NCI-H187 treated with DMSO at 0.1 percent for 48 hours (cell line): ENCODE results near the gene SERPINE1.
A peak's percentile ranks its signal among the peaks of the same experiment; 100 is the strongest.

Experiments used
- DNase-seq: peaks from one replicate; lab custom pipeline; 2025; lab: John Stamatoyannopoulos, UW

Gene SERPINE1

DNA sequence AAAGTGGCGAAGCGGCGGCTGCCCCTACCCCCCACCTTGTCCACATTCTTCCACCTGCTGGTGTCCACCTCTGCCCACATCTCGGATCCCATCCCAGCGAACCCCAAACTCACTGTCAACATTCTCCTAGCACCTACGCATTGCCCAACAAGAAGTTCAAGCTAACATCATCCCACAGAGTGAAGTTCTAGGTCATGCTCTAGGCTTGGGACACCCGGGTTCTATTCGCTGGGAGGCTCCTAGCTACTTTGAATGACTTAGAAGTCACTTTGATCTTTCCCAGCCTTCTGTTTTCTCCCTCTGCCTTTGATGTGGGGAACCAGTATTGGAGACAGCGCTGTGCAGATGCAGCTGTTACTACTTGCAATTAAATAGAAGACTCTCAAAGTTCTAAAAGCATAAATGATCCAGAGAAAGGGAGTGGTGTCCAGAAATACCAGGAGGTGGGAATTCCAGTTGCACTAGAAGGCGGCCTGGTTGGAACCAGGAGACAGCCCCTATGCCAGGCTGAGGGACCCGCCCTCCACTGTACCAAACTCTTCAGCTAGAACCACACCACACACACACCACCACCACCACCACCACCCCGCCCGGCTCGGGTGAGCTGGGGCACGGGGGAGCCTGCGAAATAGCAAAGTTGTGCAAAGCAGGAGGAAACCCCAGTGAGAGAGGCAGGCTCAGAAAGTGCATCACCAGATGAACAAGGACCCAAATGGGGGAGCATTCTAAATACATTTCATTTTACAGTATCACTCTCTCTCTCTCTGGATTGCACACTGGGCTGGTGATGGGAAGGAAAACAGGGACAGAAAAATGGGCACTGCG, 43.9 kb downstream of the SERPINE1 start:
- DNase-seq = no peak

DNA sequence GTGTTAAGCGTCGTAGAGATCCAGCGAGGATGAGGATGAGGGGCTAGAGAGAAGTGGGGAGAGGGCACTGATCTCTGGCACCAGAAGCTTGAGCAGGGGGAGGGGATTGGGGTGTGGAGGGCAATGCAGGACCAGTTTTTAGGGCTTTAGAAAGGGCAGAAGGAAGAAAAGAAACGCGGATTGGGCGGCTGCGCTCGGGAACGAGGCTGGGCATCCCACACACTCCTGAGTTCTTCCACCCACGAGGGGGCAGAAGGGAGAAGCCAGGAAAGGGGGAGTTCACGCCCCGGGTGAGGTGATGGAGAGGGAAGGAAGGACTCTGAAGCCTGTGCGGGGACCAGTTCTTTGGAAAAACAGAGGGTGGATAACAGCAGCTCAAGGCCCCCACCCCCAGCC, 44.5 kb downstream of the SERPINE1 start:
- no peak for DNase-seq

GRCh38 chr7:101172005-101172853, 45.3 kb downstream of the SERPINE1 start:
- DNase-seq = peak; percentile 40

DNA sequence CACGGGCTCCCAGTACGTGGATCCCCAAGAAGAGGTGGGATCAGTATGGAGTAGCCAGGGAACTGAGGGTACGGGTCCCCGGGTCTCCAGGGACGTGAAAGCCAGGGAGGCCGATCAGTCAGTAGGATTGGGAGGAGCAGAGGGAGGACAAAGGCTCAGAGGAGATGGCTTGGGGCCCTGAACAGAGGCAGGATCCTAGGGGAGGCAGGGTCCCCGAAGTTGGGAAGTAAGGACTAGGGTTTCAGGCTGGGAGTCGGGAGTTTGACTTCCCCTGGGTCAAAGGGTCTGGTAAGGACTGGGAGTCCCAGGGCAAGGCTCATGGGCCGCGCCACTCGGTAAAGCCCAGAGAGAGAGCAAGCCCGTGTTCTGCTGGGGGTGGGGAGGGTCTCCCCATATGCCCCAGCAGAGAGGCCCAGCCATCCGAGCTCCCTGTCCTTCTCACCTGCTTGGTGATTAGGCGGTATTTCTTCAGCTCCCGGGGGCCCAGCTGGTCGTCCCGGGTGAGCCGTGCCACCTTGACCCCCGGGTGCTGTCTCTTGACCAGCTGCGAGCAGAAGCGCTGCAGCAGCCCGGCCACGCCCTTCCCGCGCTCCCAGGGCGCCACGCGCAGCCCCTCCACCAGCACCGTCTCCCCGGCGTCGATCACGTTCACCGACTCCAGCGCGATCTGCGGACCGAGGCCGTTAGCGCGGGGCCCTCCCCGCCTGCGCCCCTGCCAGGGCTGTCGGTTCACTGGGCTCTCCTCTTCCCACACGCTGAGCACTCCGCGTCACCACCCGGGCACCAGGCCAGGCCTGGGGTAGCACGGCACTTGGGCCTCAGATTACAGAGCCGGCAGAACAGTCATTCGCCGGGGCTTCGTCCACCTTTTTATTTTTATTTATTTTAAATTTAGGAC, 46.2 kb downstream of the SERPINE1 start:
- DNase-seq = no peak

- no peak for DNase-seq
Measured at GRCh38 chr7:101173752-101174244, 46.9 kb downstream of the SERPINE1 start.

GRCh38 chr7:101174322-101174854, 47.5 kb downstream of the SERPINE1 start:
- DNase-seq = no peak

- no peak for DNase-seq
Measured at GRCh38 chr7:101175664-101176063, 48.8 kb downstream of the SERPINE1 start.

DNA sequence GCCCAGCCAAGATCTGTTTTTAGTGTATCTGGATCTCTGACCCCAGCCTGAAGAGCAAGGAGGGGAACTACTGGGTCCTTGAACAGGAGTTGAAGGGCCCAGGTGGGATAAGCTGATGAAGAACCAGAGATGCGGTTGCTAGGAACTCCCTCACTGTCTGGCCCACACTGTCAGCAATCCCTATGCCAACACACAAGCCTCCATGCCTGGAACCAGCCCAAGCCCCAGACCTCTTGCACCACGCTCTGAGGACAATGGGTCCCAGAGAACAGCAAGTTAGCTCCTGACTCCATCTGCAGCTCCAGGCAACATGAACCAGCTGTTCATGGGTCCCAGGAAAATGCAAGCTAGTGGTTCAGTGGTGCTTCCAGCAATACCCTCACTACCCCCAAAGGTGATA, 50.7 kb downstream of the SERPINE1 start:
- no peak for DNase-seq

GRCh38 chr7:101179117-101179516, 52.2 kb downstream of the SERPINE1 start:
- peak; percentile 68 for DNase-seq

- DNase-seq = no peak
Measured at GRCh38 chr7:101179713-101180112, 52.8 kb downstream of the SERPINE1 start.

- no peak for DNase-seq
Measured at GRCh38 chr7:101180130-101180755, 53.3 kb downstream of the SERPINE1 start, which contains the start of gene NAT16. NAT16 (minus strand) TSS chr7:101180293; CDS start chr7:101174807, 5,486 bp downstream.

GRCh38 chr7:101185258-101185839, 58.4 kb downstream of the SERPINE1 start:
- no peak for DNase-seq

GRCh38 chr7:101186194-101186593, 59.3 kb downstream of the SERPINE1 start:
- no peak for DNase-seq

- no peak for DNase-seq
Measured at GRCh38 chr7:101186844-101187428, 60.0 kb downstream of the SERPINE1 start.
